Stomach (tissue), 4 donors: ENCODE results near the gene PPP2R5C.

ENCODE experiments used
- CTCF ChIP-seq, 7 experiments: fragments of 450-650 bp in 4 of 7; fragments of 200-600 bp in 3 of 7; sonication (generic) in 3 of 7; IDR thresholded peaks; one replicate each; pipeline ENCODE4 v1.5.1; 2016 to 2019; ENCODE audit warnings: antibody characterized with exemption in 7 of 7, control low read depth in 2 of 7, mild to moderate bottlenecking in 1 of 7
- EP300 ChIP-seq: sonication (generic); formaldehyde crosslinking; IDR thresholded peaks from one replicate; pipeline ENCODE4 v1.6.1; 2017; ENCODE audit warnings: antibody characterized with exemption
- POLR2A ChIP-seq, 4 donors: fragments of 450-650 bp; IDR thresholded peaks; one replicate each; pipeline ENCODE4 v1.6.1; 2016; ENCODE audit warnings: antibody characterized with exemption in 4 of 4, control low read depth in 2 of 4, mild to moderate bottlenecking in 1 of 4, moderate library complexity in 1 of 4

DNA sequence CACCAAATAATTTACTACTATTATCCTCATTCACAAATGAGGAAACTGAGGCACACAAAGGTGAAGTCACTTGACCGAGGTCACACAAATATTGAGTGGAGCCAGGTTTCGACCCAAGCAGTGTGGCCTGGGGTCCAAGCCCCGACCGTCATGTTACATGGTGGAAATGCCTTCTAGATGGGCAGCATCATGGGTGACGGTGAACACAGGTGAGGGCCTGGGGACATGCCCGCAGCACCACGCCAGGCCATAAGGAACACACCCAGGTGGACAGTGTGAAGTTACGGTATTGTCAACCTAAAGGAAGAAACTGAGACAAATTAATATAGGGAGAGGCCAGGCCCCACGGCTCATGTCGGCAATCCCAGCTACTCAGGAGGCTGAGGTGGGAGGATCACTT, 167.6 kb downstream of the PPP2R5C start:
- TF ChIP-seq CTCF (IDR thresholded peaks at IDR 0.05) (no peak), EP300 (no peak), POLR2A (IDR thresholded peaks at IDR 0.05) (no peak)
